GM18858 (cell line): ENCODE measurements around the gene B4GALNT4.
"Not testable (repeated sequence)": the region's sequence is repeated elsewhere in the genome, so short reads cannot be mapped to it uniquely, and the experiment has no call there.

Experiments used
- ATAC-seq: cut with Tn5 transposase; IDR thresholded peaks from one replicate; pipeline ENCODE4 v1.9.1; 2021; ENCODE audit not compliant: unreplicated experiment

B4GALNT4 gene

GRCh38 chr11:373716-374551 is 4.6 kb downstream of the B4GALNT4 start:
- no peak for ATAC-seq

DNA sequence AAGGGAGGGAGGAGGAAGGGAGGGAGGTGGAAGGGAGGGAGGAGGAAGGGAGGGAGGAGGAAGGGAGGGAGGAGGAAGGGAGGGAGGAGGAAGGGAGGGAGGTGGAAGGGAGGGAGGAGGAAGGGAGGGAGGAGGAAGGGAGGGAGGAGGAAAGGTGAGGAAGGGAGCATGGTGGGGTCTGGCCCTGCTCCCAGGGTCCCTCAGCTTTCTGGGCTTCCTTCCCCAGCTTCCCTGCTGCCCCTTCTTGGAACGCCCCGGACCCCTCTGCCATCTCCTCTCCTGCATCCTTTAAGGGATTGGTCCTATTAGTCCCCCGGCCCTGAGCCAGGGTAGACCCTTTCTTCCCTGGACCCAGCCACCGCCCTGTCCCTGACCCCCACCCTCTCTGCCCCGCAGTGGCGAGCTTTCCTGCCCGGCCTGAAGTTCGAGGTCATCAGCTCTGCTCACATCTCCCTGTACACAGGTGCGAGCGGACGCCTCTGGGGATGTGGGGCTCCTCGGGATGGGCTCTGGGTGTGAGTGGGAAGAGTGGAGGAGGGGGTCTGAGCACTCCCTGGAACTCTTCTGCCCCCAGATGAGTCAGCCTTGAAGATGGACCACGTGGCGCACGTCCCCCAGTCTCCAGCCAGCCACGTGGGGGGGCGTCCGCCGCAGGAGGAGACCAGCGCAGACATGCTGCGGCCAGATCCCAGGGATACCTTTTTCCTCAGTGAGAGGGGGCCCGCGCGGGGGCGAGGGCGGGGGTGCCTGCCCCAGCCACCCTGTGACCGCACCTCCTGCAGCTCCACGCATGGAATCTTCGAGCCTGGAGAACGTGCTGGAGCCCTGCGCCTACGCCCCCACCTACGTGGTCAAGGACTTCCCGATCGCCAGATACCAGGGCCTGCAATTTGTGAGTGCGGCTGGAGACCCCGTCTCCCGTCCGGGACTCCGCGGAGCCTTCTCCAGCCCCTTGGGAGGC is 6.0 kb downstream of the B4GALNT4 start:
- ATAC-seq: no peak

GRCh38 chr11:376531-377173 is 7.4 kb downstream of the B4GALNT4 start:
- ATAC-seq: no peak

DNA sequence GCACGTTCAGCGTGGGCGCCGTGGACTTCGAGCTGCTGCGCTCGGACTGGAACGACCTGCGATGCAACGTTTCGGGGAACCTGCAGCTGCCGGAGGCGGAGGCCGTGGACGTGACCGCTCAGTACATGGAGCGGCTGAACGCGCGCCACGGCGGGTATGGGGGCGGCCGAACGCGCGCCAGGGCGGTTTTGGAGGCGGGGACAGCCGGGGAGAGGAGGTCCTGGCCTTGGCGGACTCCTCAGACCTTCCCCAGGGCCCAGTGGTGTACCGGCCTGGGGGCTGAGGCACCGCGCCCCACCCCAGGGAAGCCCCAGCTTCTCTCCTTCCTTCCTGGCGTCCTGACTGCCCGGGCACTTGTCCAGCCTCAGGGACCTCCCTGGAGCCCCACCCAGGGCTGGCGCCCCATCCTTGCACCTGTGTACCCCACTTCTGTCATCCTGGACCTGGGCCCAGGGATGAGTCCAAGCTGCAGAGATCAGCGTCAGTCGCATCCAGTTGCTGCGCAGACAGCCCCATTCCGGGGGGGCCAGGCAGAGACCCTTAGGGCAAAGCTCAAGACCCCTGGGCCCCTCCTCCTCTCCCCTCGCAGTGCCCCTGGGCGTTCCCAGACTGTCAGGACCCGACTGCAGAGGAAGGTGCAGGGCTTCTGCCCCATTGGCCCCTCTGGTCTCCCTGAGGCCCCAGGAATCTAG is 8.0 kb downstream of the B4GALNT4 start:
- no peak for ATAC-seq

DNA sequence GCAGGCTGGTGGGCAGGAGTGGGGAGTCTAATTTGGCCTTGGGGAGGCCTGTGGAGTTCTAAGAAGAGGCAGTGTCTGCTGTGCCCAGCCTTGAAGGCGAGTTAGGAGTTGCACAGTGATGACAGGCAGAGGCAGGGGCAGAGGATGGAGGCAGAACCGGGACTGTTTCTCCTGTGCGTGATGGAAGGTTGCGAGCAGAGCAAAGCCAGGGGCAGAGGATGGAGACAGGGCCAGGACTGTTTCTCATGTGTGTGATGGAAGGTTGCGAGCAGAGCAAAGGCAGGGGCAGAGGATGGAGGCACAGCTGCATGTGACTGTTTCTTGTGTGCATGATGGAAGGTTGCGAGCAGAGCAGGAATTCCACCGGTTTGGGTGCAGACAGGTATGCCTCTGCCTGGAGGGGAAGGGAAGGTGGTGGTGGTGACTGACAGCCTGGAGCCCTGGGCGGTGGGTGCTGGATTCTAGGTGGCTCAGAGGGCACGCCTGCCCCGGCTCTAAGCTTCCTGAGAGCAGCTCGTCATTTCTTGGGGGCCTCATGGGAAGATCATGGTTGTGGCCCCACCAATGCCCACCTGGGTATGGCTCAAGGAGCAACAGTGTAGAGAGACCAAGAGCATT is 8.7 kb downstream of the B4GALNT4 start:
- no peak for ATAC-seq

GRCh38 chr11:379205-380094 is 10.2 kb downstream of the B4GALNT4 start:
- ATAC-seq: no peak

DNA sequence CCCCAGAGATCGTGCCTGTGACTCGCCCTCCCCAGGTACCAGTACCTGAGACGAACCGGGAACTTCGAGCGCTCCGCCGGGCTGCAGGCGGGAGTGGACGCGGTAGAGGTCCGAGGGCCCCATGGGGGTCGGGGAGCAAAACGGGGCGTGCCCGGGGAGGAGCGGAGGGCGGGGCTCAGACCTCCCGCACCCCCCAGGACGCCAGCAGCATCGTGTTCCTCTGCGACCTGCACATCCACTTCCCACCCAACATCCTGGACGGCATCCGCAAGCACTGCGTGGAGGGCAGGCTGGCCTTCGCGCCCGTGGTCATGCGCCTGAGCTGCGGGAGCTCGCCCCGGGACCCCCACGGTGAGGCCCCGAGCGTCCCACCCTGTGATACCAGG is 10.8 kb downstream of the B4GALNT4 start:
- ATAC-seq: no peak

- no peak for ATAC-seq
Measured at GRCh38 chr11:380491-380890, 11.2 kb downstream of the B4GALNT4 start.

- no peak for ATAC-seq
Measured at GRCh38 chr11:380996-381395, 11.7 kb downstream of the B4GALNT4 start.

GRCh38 chr11:381501-382072 is 12.3 kb downstream of the B4GALNT4 start:
- ATAC-seq: no peak

GRCh38 chr11:382081-382629 is 12.9 kb downstream of the B4GALNT4 start:
- no peak for ATAC-seq

- no peak for ATAC-seq
Measured at GRCh38 chr11:383431-383830, 14.1 kb downstream of the B4GALNT4 start.

GRCh38 chr11:384511-384910 is 15.2 kb downstream of the B4GALNT4 start:
- ATAC-seq: no peak

GRCh38 chr11:385594-386351 is 16.5 kb downstream of the B4GALNT4 start:
- no peak for ATAC-seq

DNA sequence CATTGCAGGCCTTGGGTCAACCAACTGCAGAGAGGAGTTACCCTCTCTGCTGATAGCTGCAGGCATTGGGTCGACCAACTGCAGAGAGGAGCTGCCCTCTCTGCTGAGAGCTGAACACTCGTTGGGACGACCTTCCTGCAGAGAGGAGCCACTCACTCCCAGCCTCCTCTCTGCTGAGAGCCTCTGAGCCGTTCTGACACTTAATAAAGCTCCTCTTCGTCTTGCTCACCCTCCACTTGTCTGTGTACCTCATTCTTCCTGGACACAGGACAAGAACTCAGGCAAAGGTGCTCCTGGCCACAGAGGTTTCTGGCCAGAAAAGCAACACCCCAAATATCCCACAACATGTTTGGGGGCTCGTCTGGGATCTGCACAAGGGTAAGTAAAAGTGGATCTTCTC is 17.2 kb downstream of the B4GALNT4 start:
- ATAC-seq: no peak

DNA sequence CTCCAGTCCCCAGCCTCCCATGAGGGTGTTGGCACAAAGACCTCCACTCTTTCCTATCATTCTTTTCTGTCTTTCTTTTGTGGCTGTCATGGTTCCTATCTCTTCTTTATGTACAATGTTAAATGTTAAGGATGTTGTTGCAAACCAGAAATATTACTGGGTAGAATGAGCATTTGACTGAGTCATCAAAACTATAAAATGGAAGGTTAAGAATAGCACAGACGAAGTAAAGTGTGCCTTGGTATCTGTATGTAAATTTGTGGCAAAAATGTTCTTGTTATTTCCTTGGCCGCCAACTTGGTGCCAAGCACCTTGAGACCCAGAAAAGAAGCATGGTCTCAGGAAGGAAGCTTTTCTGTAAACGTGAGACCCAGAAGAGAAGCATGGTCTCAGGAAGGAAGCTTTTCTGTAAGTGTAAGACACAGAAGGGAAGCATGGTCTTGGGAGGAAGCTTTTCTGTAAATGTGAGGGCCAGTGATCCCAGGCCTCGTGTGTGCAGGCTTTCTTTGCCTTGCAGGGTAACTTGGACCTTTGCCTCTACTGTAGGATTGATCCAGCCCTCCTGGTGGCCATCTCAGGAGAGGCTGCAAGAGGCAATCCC is 18.0 kb downstream of the B4GALNT4 start:
- ATAC-seq: no peak

GRCh38 chr11:389369-389768 is 20.1 kb downstream of the B4GALNT4 start:
- ATAC-seq: not testable (repeated sequence)

- ATAC-seq: no peak
Measured at GRCh38 chr11:390175-390574, 20.9 kb downstream of the B4GALNT4 start.
